HG02981 (cell line): ENCODE measurements around the gene TPST2.

Experiments
- ATAC-seq: cut with Tn5 transposase; IDR thresholded peaks from one replicate; pipeline ENCODE4 v1.9.1; 2021; ENCODE audit warnings: mild to moderate bottlenecking, moderate library complexity; ENCODE audit not compliant: unreplicated experiment

The TPST2 gene

DNA sequence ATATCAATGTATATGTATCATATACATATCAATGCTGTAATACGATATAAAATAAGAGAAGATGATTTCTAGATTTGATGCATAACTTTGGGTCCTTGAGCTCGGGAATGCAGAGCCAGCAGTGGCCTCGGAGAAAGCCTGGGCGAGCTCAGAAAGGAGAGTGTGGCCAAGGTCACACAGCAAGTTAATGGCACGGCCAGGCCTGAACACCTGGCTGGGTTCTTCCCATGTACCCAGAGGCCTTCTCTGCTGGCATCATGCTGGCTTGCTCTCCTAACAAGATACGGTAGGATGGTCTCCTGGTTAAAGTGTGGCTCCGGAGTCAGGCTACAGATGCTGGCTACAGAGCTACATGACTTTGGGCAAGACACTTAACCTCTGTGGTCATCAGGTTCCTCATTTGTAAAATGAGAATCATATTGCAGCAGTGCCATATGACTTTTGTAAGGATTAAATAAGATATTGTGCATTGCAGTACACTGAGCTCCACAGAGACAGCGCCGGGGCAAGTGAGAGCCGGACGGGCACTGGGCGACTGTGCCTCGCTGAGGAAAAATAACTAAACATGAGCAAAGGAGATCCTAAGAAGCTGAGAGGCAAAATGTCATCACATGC, 29.9 kb downstream of the TPST2 start:
- no peak for ATAC-seq

DNA sequence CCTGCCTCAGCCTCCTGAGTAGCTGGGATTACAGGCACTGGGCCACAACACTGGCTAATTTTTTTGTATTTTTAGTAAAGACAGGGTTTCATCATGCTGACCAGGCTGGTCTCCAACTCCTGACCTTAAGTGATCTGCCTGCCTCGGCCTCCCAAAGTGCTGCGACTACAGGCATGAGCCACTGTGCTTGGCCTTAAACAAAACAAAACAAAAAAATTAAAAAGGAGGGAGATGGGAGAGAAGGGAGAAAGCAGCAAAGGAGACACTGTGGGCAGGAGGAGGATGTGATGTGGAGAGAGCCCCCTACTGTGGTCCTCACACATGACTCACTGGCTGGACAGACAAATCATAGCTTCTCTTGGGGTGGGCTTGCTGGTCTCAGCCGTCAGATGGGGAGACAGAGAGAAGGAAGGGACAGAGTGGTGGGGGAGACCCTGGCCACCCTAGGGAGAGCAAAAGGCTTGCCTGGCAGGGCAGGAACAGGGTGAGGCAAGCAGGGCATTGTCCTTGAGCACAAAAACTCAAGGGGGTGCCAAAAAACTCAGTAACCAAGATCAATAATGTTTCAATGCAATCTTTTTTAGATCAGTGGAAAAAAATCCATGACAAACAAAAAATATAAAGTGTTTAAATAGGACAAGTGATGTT, 31.6 kb downstream of the TPST2 start:
- ATAC-seq, result no peak

DNA sequence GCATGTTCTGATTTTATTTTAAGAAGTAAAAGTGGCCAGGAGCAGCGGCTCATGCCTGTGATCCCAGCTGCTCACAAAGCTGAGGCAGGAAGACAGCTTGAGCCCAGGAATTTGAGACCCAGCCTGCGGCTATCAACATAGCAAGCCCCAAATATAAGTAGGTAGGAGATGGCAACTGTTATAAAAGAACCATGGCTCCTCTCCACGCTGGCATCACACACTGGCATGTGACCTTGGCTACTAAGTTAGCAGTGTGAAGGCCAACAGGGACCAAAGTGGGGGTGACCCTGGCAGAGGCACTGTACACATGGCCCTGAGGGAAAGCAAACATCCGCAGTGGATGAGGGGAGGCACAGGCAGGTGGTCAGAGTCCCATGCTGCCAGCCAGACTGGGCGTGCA, 33.0 kb downstream of the TPST2 start:
- ATAC-seq, result no peak

DNA sequence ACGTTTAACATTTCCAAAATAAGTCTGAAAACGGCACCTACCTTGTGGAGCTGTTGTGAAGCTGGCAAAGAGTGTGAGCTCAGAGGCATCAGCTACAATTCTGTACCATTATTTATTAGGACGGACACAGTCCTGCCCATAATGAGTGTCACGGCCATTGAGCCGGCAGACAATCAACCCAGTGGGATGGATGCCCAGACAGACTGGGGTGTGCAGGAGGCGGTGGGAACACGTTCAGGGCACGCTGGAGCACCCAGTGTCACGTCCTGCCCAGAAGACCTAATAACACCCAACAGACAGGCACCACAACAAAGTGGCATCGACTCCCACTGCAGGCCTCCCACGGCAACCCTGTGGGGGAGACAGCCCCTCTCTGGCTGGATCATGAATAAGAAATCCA, 34.5 kb downstream of the TPST2 start:
- no peak for ATAC-seq

DNA sequence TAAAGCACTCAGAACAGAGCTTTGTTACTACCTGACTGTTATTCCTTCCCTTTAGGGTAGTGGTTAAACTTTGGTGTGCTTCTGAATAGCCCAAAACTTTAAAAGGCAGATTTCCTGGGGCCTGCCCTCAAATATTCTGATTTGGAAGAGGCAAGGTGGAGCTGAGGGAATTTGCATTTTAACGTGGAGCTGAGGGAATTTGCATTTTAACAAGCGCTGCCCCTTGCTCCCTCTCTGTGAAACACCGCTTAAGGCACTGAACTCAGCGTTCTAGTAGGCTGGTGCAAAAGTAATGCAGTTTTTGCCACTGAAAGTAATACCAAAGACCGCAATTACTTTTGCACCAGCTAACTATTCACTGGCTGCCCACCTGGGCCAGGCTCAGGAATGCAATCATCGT, 35.0 kb downstream of the TPST2 start:
- ATAC-seq, result no peak

DNA sequence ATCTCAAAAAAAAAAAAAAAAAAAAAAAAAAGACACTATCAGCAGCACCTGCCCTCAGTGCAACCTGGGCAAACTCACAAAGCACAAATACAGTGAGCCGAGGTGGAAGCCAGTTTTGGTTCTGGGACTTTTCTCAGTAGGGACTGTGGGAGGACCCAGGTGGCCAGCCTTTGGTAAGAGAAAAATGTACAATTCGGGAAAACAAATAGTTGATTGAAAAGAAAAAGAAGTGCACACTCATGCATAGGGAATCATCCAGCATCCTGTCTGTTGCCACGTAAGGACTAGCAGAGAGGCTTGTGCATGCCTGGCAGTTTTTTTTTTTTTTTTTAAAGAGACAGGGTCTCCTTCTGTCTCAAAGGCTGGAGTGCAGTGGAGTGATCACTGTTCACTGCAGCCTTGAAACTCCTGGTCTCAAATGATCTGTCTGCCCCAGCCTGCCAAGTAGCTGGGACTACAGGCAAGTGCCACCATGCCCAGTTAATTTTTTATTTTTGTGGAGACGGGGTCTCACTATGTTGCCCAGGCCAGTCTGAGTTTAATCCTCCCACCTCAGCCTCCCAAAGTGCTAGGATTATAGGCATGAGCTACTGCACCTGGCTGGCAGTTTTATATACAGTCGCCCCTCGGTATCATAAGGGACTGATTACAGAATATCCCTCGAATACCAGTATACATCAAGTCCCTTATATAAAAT, 36.7 kb downstream of the TPST2 start:
- no peak for ATAC-seq

DNA sequence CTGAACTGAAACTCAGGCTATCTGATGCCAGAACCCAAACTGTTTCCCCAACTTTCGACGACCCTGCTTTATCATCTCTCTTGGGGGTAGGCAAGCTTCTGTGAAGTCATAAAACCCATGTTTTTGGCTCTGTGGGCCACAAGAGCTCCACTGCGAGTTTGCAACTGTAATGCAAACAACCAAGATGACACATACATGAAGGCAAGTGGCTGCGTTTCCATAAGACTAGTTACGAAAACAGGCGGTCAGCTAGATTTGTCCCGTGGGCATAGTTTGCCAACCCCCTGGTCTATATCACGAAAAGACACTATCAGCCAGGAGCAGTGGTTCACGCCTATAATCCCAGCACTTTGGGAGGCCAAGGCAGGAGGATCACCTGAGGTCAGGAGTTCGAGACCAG, 37.5 kb downstream of the TPST2 start:
- no peak for ATAC-seq

DNA sequence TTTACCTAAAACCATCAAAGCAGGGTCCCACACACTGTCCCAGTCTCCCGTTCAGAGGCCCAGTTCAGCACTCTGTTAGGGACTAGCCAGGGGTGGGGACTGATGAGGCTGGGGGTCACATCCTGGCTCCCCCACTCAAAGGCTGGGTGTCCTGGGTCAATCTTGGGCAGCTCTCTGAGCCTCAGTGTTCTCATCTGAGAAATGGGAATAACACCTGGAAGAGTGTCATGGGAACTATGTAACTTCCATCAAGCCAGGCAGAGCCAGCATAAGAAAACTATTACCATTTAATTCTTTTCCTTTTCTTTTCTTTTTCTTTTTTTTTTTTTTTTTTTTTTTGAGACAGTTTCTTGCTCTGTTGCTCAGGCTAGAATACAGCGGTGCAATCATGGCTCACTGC, 38.4 kb downstream of the TPST2 start:
- ATAC-seq, result no peak

DNA sequence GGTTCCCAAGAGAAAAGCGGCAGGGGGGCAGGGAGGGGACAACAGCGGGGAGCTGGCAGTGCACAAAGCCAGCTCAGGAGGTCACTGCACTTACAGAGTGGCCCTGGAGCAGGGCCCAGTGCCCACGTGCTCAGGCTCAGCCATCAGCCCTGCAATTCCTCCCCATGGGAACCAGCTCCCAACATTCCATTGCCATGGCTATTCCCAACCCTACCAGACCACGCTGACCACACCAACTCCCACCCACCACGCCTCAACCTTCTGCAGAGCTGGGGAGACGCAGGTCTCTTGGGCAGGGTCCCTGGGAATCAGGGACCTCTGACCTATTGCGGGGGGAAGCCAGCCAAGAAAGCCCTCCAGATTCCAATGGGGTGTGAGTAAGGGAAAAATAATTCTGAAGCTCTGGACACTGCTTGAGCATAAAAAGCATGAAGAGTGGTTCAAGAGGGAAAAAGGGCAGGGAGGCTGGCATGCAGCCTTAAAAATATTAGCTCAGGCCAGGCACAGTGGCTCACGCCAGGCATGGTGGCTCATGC, 39.4 kb downstream of the TPST2 start:
- no peak for ATAC-seq

DNA sequence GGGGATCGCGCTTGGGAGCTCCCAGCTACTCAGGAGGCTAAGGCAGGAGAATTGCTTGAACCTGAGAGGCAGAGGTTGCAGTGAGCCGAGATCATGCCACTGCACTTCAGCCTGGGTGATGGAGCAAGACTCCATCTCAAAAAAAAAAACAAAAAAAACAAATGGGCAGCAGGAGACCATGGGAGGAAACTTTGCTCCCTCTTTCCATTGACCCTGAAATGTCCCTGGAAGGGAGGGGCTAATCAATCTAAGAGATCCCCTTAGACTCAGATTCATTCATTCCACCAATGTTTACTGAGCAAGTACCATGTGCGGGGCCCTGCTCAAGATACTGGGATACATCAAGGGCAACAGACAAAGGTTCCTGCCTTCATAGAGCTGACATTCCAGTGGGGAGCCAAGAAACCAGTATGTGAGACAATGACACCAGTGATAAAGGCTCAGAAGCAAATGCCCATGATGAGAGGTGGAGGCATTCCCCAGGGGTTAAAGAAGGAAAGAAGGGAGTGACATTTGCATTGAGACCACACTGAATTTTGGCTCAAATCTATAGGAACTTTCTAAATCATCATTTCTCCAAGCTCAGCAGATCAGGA, 39.9 kb downstream of the TPST2 start:
- ATAC-seq, result no peak

DNA sequence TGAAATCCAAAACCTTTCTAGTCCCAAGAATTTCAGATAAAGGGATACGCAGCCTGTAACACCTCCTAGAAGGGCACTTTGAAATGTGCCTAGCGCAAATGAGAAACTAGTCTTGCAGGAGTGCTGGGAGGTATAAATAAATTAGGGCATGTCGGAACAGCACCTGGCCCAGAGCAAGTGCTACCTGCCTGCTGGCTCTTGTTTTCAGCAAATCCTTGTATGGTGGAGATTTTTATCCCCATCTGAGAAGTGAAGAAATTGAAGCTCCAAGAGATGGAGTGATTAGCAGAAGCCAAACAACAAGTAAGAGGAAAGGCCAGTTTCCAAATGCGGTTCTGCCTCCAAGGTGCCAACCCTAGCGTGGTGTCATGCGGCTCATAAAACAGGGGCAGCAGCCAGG, 40.9 kb downstream of the TPST2 start:
- ATAC-seq, result no peak

DNA sequence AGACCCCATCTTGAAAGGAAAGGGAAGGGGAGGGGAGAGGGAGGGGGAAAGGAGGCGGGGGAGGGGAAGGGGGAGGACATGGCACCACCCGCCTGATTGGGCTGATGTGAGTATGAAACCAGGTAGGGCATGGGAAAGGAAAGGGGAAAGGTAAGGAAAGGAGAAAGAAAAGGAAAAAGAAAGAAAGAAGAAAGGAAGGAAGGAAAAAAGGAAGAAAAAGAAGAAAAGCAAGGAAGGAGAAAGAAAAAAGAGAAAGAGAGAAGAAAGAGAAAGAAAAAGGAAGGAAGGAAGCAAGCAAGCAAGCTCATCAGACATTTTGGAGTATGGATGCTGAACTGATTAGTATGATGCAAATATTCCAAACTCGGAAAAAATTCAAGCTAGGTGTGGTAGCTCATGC, 41.6 kb downstream of the TPST2 start:
- ATAC-seq, result no peak

DNA sequence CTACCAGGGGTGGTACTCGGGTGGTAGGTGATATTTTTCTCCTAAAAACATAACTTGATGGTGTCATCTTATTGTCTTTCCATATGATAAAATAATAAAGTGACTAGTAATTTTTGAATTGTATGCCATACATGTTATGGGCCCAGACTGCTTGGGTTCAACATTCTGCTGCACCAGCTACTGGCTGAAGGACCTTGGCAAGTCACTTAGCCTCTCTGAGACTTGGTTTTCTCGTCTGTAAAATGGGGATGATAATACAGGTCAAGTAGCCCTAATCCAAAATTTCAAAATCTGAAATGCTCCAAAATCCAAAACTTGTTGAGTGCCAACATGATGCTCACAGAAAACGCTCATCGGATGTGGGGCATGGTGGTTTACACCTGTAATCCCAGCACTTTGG, 42.1 kb downstream of the TPST2 start:
- ATAC-seq, result no peak

DNA sequence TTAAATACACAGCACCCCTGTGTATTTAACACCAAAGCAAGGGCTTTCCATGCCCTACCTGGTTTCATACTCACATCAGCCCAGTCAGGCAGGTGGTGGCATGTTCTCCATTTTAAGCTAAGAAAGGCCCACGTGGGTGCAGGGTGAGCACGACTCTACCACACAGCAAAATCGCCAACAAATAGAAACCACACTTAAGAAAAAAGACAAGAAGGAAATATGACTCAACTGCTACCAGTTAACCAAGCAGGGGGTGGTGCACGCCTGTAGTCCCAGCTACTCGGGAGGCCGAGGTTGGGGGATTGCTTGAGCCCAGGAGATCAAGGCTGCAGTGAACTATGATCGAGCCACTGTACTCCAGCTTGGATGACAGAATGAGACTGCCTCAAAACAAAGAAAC, 42.5 kb downstream of the TPST2 start:
- ATAC-seq, result no peak

DNA sequence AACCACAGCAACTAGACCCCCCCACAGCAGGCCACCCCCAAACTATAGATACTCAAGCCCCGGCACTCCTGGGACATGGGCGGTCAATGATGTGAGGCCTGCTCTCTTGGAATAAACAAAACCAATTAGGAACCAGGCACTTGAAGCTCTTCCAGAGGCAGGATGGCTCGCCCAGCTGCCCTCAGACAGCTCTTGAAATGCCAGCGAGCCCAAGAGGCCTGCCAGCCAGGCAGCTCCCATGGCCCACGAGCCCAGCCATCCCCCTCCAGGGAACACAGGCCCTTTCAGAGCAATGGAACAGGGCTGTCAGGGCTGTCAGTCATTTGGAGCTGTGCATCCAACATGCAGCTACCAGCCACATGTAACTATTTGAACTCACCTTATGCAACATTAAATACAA, 43.6 kb downstream of the TPST2 start:
- ATAC-seq, result no peak

DNA sequence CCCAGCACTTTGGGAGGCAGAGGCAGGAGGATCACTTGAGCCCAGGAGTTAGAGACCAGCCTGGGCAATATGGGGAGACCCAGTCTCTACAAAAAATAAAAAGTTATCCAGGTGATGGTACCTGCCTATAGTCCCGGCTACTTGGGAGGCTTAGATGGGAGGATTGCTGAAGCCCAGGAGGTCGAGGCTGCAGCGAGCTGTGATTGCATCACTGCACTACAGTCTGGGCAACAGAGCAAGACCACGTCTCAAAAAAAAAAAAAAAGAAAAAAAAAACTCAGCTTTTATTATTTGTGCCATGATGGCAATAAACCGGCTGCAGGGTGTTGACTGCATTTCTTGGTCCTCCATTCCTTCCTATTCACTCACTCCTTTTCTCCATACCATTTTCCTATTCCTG, 44.1 kb downstream of the TPST2 start:
- ATAC-seq, result no peak

DNA sequence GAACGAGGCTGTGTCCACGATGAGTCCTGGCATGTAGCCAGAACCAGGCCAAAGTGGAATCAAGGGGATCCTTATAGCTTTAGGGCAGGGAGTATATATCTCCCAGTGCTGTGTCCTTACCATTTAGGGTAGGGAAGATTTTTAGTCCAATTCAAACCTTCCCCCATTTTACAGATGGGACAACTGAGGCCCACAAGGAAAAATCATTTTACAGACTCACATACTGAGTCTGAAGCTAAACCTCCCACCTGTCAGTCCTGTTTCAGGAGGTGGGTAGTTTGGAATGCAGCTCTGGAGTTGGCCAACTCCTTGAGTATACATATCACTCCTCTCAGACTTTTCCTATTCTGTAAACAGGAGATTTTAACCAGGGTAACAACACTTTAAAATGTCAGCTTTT, 44.5 kb downstream of the TPST2 start:
- ATAC-seq, result no peak

DNA sequence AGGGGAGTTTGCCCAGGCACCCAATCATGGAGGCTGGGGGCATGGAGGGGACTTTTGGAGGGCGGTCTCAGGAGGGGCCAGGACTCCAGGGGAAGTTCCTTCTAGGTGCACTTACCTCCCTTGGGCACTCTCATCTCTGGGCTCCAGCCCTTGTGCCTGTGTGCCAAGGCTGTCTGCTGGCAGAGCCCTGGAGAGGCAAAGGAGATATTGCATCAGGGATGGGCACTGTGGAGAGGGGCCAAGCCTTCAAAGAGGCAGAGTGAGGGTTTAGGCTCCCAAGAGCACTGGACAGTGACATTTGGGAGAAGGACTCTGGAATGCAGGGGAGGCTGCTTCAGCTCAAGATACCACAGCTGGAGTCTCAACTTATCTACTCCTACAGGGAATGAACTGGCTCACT, 45.4 kb downstream of the TPST2 start:
- no peak for ATAC-seq

DNA sequence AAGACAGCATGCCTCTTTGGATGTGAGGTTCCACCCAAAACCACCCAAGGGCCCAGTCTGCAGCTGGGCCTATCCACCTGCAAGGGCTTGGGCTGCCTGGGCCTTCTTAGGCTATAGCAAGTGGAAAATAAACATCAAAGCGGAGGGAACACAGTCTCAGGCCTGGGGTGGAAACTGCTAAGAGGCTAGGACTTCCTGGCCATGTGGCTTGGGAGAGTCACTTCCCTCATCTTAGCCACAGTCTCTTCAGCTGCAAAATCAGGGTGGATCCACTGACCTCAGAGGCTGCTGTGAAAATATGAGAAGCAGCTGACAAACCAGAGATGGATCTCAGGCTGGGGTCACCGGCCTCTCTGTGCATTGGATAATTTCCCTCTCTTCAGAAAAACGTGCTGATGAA, 47.1 kb downstream of the TPST2 start:
- no peak for ATAC-seq

DNA sequence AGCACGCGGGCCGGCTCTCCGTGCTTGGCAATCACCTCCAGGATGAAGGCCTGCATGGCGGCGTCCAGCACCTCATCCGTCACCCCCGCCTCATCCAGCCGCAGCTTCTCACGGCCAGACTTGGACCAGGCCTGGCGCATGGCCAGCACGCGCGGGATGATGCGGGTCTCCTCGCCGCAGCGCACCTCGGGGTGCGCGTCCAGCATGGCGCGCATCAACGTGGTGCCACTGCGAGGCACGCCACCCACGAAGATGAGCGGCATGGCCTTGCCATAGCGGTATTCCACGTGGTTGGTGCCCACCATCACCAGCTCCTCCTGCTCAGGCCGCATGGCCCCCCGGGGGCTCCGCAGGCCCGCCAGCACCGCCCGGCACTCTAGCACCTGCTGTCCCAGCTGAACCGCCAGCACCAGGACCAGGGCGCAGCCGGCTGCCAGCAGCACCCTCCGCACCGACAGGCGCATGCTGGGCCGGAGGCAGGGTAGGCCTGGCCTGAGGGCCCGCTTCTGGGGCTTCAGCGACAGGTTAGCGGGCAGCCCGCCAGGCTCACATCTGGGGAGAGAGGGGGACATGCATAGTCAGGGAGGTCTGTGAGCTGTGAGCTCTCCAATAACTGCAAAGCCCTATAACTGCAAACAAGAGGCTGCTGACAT, 48.6 kb downstream of the TPST2 start:
- ATAC-seq, result no peak

DNA sequence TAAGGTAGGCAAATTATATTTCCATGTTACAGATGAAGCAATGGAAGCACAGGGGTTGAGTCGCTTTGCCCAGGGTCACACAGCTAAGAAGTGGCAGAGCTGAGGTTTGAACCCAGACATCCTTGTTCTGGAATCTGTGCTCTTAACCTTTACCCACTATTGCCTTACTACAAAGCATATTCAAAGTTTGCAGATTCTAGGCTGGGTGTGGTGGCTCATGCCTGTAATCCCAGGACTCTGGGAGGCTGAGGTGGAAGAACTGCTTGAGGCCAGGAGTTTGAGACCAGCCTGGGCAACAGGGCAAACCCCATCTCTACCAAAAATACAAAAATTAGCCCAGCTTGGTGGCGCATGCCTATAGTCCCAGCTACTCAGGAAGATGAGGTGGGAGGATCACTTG, 49.8 kb downstream of the TPST2 start:
- no peak for ATAC-seq
